ENCODE measurements around the gene SLC25A23. TPM values are rescaled to one million over a fixed set of nuclear protein-coding genes. Genes with fewer than 3 reads are reported as not detected.
A peak's percentile ranks its signal among the peaks of the same experiment; 100 is the strongest.
"Not testable (repeated sequence)": the region's sequence is repeated elsewhere in the genome, so short reads cannot be mapped to it uniquely, and the experiment has no call there.

SLC25A23 gene
- total RNA-seq: 10 to 100 TPM; 15.5 to 28.0 (median 25.5) TPM
- 13.2 TPM for total RNA-seq (2013)
- 0.87 to 22.2 (median 10.8) reads per million in 29 experiments for total RNA-seq

DNA sequence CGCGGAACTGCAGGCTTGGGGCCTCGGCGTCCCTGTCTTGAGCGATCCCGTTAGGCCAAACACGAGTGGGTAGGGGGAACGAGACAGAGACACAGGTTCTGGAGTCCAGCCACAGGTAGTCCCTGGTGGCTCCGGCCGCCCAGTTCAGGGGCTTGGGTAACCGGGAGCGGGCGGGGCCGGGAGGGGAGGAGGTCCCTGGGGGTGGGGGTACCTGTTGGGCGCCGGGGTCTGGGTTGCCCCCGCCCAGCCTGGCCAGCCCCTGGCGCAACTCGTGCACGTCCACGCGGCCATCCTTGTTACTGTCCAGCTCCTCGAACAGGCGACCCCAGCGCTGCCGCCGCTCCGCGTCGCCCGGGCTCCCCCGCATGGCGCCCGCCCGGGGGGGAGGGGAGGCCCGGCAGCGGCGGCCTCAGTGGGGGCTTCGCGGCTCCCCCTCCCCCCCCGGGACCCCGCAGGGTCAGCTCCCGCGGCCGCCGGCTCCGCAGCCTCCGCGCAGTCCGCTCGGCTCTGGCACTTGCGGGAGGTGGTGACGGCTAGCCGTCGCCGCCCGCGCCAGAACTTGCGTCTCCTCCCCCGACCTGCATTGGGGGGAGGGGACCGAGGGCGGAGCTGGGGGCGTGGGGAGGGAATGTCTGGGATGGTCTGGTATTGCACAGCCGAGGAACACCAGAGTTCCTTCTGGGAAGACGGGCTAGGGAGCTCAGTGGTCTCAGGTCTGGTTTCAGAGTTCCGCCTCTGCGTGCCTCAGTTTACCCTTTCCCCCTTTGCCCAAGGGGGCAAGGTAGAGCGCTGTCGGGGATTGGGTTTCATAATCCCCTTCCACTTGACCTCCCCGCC is at the start of gene SLC25A23:
SLC25A23 (minus strand) TSS at position 531 of the 837 bp plus-strand sequence; CDS start at position 367, 164 bp downstream.
- Mint-ChIP-seq H3K27me3 (no peaks in the 10 kb centered on the region), H3K9me3 (peaks cover 5 to 9% (median 7%) of the 10 kb centered on the region in 3 donors), H3K36me3 (peaks cover 21% of the 10 kb centered on the region), H3K27ac (peak within 1 kb of the TSS; percentile 89 to 94), H3K4me1 (peaks cover 21 to 24% (median 24%) of the 10 kb centered on the region in 3 donors), H3K4me3 (peak within 1 kb of the TSS; percentile 88 to 99 (median 97))
- CTCF ChIA-PET: no interaction called here
- H3K27me3 ChIP-seq (replicated peaks in 1 of 2; ENCODE audit: control insufficient read depth in 2 of 2, extremely low read depth in 1 of 2, insufficient read depth in 2 of 2, low read length in 1 of 2): peaks cover 0 to 7% of the 10 kb centered on the region in 2 experiments
- H3K36me3 ChIP-seq (ENCODE audit: control insufficient read depth in 2 of 2, extremely low read depth in 1 of 2, insufficient read depth in 1 of 2, low read length in 1 of 2): peaks cover 5 to 7% of the 10 kb centered on the region in 2 donors
- ATAC-seq (replicated peaks in 1 of 4) (peak; percentile 21 to 35 (median 26)), DNase-seq (peak in 29 of 35 experiments; percentile 19 to 71 (median 38))
- H3K27ac ChIP-seq (ENCODE audit: low read length): peak within 1 kb of the TSS; percentile 67
- peaks cover 2 to 32% of the 10 kb centered on the region in 2 experiments for H3K4me1 ChIP-seq (ENCODE audit: control insufficient read depth in 1 of 2, extremely low read depth in 1 of 2, insufficient read depth in 2 of 2, low read length in 2 of 2)
- POLR2A ChIA-PET: interaction anchor here (0.6 kb wide), 2 partner anchors 77 to 111 kb away, joined by 4 to 6 read pairs; no protein-coding TSS in a partner anchor
- H3K9me3 ChIP-seq: no peaks in the 10 kb centered on the region
- WGBS (ENCODE audit: insufficient coverage): 19% methylated on average over 27 of the region's 70 CpGs
- H3K4me3 ChIP-seq (ENCODE audit: control insufficient read depth in 1 of 2, extremely low read depth in 1 of 2, low read length in 1 of 2): peak within 1 kb of the TSS; percentile 63 to 93

DNA sequence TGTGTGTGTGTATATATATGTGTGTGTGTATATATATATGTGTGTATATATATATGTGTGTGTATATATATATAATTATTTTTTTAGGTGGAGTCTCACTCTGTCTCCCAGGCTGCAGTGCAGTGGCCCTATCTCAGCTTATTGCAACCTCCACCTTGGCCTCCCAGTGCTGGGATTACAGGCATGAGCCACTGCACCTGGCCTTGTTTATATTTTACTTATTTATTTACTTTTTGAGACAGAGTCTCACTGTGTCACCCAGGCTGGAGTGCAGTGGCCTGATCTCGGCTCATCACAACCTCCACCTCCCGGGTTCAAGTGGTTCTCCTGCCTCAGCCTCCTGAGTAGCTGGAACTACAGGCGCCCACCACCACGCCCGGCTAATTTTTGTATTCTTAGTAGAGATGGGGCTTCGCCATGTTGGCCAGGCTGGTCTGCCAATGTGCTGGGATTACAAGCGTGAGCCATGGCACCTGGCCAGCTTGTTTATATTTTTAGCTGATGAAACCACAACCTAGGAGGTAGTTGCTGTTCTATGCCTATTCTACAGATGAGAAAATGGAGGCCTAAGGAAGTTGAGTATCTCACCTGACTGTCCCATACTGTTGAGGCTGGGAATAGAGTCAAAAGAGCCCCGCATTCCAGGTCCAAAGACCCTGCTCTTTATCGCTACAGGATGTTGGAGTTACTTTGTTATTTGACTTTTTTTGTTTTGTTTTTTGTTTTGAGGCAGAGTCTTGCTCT is 48.6 kb upstream of the SLC25A23 start:
- H3K27me3 ChIP-seq (replicated peaks in 1 of 2; ENCODE audit: control insufficient read depth in 2 of 2, extremely low read depth in 1 of 2, insufficient read depth in 2 of 2, low read length in 1 of 2): peaks cover 0 to 12% of the 10 kb centered on the region in 2 experiments
- H3K4me3 ChIP-seq (ENCODE audit: control insufficient read depth in 1 of 2, extremely low read depth in 1 of 2, low read length in 1 of 2); H3K4me3 Mint-ChIP-seq; H3K9me3 ChIP-seq; DNase-seq; H3K36me3 Mint-ChIP-seq; H3K9me3 Mint-ChIP-seq; ATAC-seq (replicated peaks in 1 of 4); H3K27ac Mint-ChIP-seq; H3K36me3 ChIP-seq (ENCODE audit: control insufficient read depth in 2 of 2, extremely low read depth in 1 of 2, insufficient read depth in 1 of 2, low read length in 1 of 2); H3K27me3 Mint-ChIP-seq; CTCF ChIA-PET; H3K27ac ChIP-seq (ENCODE audit: low read length); POLR2A ChIA-PET; H3K4me1 ChIP-seq (ENCODE audit: control insufficient read depth in 1 of 2, extremely low read depth in 1 of 2, insufficient read depth in 2 of 2, low read length in 2 of 2): not testable (repeated sequence)
- WGBS (ENCODE audit: insufficient coverage): 86% methylated on average over 2 of the region's 9 CpGs
- H3K4me1 Mint-ChIP-seq: peaks cover 0 to 13% (median 5%) of the 10 kb centered on the region in 3 donors

- H3K27me3 Mint-ChIP-seq: peaks cover 4 to 12% of the 10 kb centered on the region in 2 donors
- no peak for DNase-seq
- Histone ChIP-seq H3K36me3 (ENCODE audit: control insufficient read depth in 2 of 2, extremely low read depth in 1 of 2, insufficient read depth in 1 of 2, low read length in 1 of 2) (peaks cover 0 to 2% of the 10 kb centered on the region in 2 donors), H3K27ac (ENCODE audit: low read length) (no peak overlapping the region), H3K9me3 (no peaks in the 10 kb centered on the region), H3K27me3 (replicated peaks in 1 of 2; ENCODE audit: control insufficient read depth in 2 of 2, extremely low read depth in 1 of 2, insufficient read depth in 2 of 2, low read length in 1 of 2) (peaks cover 0 to 37% of the 10 kb centered on the region in 2 experiments), H3K4me3 (ENCODE audit: control insufficient read depth in 1 of 2, extremely low read depth in 1 of 2, low read length in 1 of 2) (no peak overlapping the region), H3K4me1 (ENCODE audit: control insufficient read depth in 1 of 2, extremely low read depth in 1 of 2, insufficient read depth in 2 of 2, low read length in 2 of 2) (peaks cover 2 to 24% of the 10 kb centered on the region in 2 experiments)
- WGBS (ENCODE audit: insufficient coverage): 90% methylated on average over 5 of the region's 9 CpGs
- H3K36me3 Mint-ChIP-seq: no peaks in the 10 kb centered on the region
- H3K4me3 Mint-ChIP-seq: peak overlapping the region in 2 of 3 donors; percentile 67 to 87
- H3K9me3 Mint-ChIP-seq: no peaks in the 10 kb centered on the region
- H3K27ac Mint-ChIP-seq: peak overlapping the region in 1 of 2 donors; percentile 4
- peaks cover 6 to 22% (median 20%) of the 10 kb centered on the region in 3 donors for H3K4me1 Mint-ChIP-seq
- ATAC-seq (replicated peaks in 1 of 4): no peak
- ChIA-PET POLR2A (no interaction called here), CTCF (interaction anchor here (0.5 to 1.4 kb wide), 3 partner anchors 9 to 412 kb away, joined by 3 to 8 read pairs (median 6); partner anchors contain the start of gene DENND1C (in 1 of the 2))
Measured at GRCh38 chr19:6503407-6504201, 44.0 kb upstream of the SLC25A23 start.

DNA sequence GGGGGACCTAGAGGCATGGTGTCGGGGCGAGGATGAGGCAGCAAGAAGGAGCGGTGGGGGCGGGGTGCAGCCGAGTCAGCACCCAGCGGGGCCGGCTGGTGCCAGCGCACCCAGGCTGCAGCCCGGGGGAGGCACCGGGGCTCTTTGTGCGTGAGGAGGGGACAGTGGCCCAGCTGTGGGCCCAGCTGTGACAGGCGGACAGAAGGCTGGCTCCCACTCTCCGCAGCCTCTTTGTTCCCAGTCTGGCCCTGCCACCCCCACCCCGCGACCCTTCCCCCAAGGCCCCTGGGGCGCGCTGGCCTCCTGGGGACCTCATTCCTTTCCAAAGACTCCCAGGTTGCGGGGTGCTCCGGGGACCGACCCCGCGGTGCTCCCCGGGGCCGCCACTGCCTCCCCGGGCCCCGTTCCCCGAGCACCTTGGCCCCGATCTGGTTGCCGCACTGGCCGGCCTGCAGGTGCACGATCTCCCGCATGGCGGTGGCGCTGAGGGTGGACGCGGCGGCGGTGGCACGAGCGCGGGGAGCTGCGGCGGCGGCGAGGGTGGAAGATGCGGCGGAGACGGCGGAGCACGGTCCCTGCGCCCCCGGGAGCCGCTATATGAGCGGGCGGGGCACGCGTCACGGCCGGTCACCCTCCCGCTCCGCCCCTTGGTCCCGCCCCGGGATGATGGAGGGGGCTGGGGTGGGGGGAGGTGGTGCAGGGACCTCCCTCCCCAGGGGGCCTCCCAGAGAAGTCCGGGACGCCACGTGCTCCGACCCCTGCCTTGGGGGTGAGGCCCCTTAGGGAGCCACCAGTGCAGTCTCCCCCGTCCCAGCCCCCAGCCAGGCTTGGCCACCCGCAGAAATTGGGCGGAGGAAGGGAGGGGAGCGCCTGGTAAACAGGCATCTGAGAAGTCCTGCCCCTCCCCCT is 42.4 kb upstream of the SLC25A23 start, which contains the start of gene TUBB4A:
TUBB4A (minus strand) TSS at position 570 of the 909 bp plus-strand sequence; CDS start at position 473, 97 bp downstream.
- H3K27me3 Mint-ChIP-seq: peaks cover 4 to 12% of the 10 kb centered on the region in 2 donors
- Histone ChIP-seq H3K27me3 (replicated peaks in 1 of 2; ENCODE audit: control insufficient read depth in 2 of 2, extremely low read depth in 1 of 2, insufficient read depth in 2 of 2, low read length in 1 of 2) (peaks cover 0 to 37% of the 10 kb centered on the region in 2 experiments), H3K9me3 (no peaks in the 10 kb centered on the region), H3K36me3 (ENCODE audit: control insufficient read depth in 2 of 2, extremely low read depth in 1 of 2, insufficient read depth in 1 of 2, low read length in 1 of 2) (peaks cover 0 to 2% of the 10 kb centered on the region in 2 donors), H3K27ac (ENCODE audit: low read length) (no peak within 1 kb of the TSS), H3K4me3 (ENCODE audit: control insufficient read depth in 1 of 2, extremely low read depth in 1 of 2, low read length in 1 of 2) (peak within 1 kb of the TSS; percentile 38 to 54), H3K4me1 (ENCODE audit: control insufficient read depth in 1 of 2, extremely low read depth in 1 of 2, insufficient read depth in 2 of 2, low read length in 2 of 2) (peaks cover 2 to 24% of the 10 kb centered on the region in 2 experiments)
- WGBS (ENCODE audit: insufficient coverage): 2% methylated on average over 48 of the region's 71 CpGs
- no peaks in the 10 kb centered on the region for H3K36me3 Mint-ChIP-seq
- DNase-seq (peak in 17 of 35 experiments; percentile 8 to 52 (median 25)), ATAC-seq (replicated peaks in 1 of 4) (peak; percentile 39 to 67 (median 61))
- POLR2A ChIA-PET: interaction anchor here in 1 of 2 donors (0.5 kb wide), 1 partner anchor 1196 kb away, joined by 3 read pairs; no protein-coding TSS in a partner anchor
- H3K27ac Mint-ChIP-seq: peak within 1 kb of the TSS; percentile 46 to 68
- peaks cover 6 to 24% (median 20%) of the 10 kb centered on the region in 3 donors for H3K4me1 Mint-ChIP-seq
- CTCF ChIA-PET: interaction anchor here in 1 of 2 donors (0.6 to 0.7 kb wide), 2 partner anchors 53 to 103 kb away, joined by 3 to 4 read pairs; no protein-coding TSS in a partner anchor
- peak within 1 kb of the TSS; percentile 81 to 87 (median 83) for H3K4me3 Mint-ChIP-seq
- no peaks in the 10 kb centered on the region for H3K9me3 Mint-ChIP-seq

Data from T-cell (primary cell).